SK-N-SH (cell line): ENCODE data around the gene CACNA1D. TPM values are rescaled to one million over a fixed set of nuclear protein-coding genes. Genes with fewer than 3 reads are reported as not detected.
A peak's percentile ranks its signal among the peaks of the same experiment; 100 is the strongest.

Experiments
- CTCF ChIA-PET: fragments of 300-600, 350-600 bp; formaldehyde crosslinking; extraction: SDS; loops from one replicate; lab custom pipeline; 2021; lab: Yijun Ruan, JAX
- POLR2A ChIA-PET: fragments of 350-600 bp; sonication (Branson Sonifier 250); formaldehyde crosslinking; extraction: SDS; loops from one replicate; lab custom pipeline; 2020; ENCODE audit warnings: antibody characterized with exemption, inconsistent platforms; lab: Yijun Ruan, JAX
- DNase-seq: peaks from one replicate; pipeline ENCODE4 v3.0.0; 2012
- H2AFZ ChIP-seq: fragments of 200-600 bp; sonication (generic); 2 replicates; pipeline ENCODE4 v1.8.1; 2016; ENCODE audit warnings: antibody characterized with exemption, mild to moderate bottlenecking, low read depth
- H3F3A ChIP-seq: fragments of 200-600 bp; sonication (generic); replicated peaks from 2 replicates; pipeline ENCODE3; 2016; ENCODE audit warnings: antibody characterized with exemption, mild to moderate bottlenecking; ENCODE audit not compliant: insufficient read depth
- H3K27ac ChIP-seq, 2 experiments: fragments of 200-500 bp in 1 of 2; fragments of 200-600 bp in 1 of 2; sonication (Bioruptor generic) in 1 of 2; sonication (generic), shearing (Covaris generic) in 1 of 2; 2 replicates each; pipeline versions ENCODE4 v1.5.1 to v1.6.1; 2014 to 2016; ENCODE audit warnings: low read depth in 2 of 2, inconsistent platforms in 1 of 2, low read length in 1 of 2, mild to moderate bottlenecking in 1 of 2, mixed read lengths in 1 of 2
- H3K27me3 ChIP-seq: fragments of 200-600 bp; sonication (generic), shearing (Covaris generic); 2 replicates; pipeline ENCODE4 v1.6.1; 2016; ENCODE audit warnings: mixed run types; ENCODE audit not compliant: insufficient read depth
- H3K36me3 ChIP-seq, 2 experiments: fragments of 200-500 bp in 1 of 2; fragments of 200-600 bp in 1 of 2; sonication (Bioruptor generic) in 1 of 2; sonication (generic) in 1 of 2; replicated peaks in 1 of 2; 2 replicates each; pipeline versions ENCODE3 to v1.5.1; 2014 to 2016; ENCODE audit warnings: low read length in 1 of 2, mild to moderate bottlenecking in 1 of 2; ENCODE audit not compliant: insufficient read depth in 2 of 2, control insufficient read depth in 1 of 2
- H3K4me1 ChIP-seq, 2 experiments: fragments of 200-500 bp in 1 of 2; fragments of 200-600 bp in 1 of 2; sonication (Bioruptor generic) in 1 of 2; sonication (generic), shearing (Covaris generic) in 1 of 2; 2 replicates each; pipeline versions ENCODE4 v1.5.1 to v1.6.1; 2014 to 2016; ENCODE audit warnings: low read depth in 1 of 2, low read length in 1 of 2, mixed run types in 1 of 2; ENCODE audit not compliant: insufficient read depth in 2 of 2, control insufficient read depth in 1 of 2
- H3K4me2 ChIP-seq: fragments of 200-600 bp; sonication (generic), shearing (Covaris generic); 2 replicates; pipeline ENCODE4 v1.6.1; 2017; ENCODE audit warnings: mixed run types
- H3K4me3 ChIP-seq, 2 experiments: fragments of 200-500 bp in 1 of 2; fragments of 200-600 bp in 1 of 2; sonication (Bioruptor generic) in 1 of 2; sonication (generic), shearing (Covaris generic) in 1 of 2; 2 replicates each; pipeline versions ENCODE4 v1.5.1 to v1.8.1; 2014 to 2016; ENCODE audit warnings: low read depth in 2 of 2, inconsistent platforms in 1 of 2, low read length in 1 of 2, mild to moderate bottlenecking in 1 of 2, mixed read lengths in 1 of 2, moderate library complexity in 1 of 2
- H3K79me2 ChIP-seq: fragments of 200-600 bp; sonication (generic); 2 replicates; pipeline ENCODE4 v1.8.1; 2017; ENCODE audit warnings: mild to moderate bottlenecking; ENCODE audit not compliant: insufficient read depth
- H3K9ac ChIP-seq: fragments of 200-600 bp; sonication (generic); 2 replicates; pipeline ENCODE4 v1.6.1; 2017; ENCODE audit warnings: mixed run types
- H3K9me2 ChIP-seq: fragments of 200-600 bp; sonication (generic); 2 replicates; pipeline ENCODE4 v1.6.1; 2017; ENCODE audit warnings: mixed run types
- H3K9me3 ChIP-seq: fragments of 200-600 bp; sonication (generic); 2 replicates; pipeline ENCODE4 v1.6.1; 2017; ENCODE audit warnings: mixed run types, mild to moderate bottlenecking, moderate library complexity
- H4K20me1 ChIP-seq: fragments of 200-600 bp; sonication (generic); 2 replicates; pipeline ENCODE4 v1.6.1; 2017; ENCODE audit warnings: mild to moderate bottlenecking, mixed run types; ENCODE audit not compliant: insufficient read depth
- ELF1 ChIP-seq: IDR thresholded peaks from 2 replicates; pipeline ENCODE4 v1.4.0; 2012
- EZH2phosphoT487 ChIP-seq: fragments of 200-600 bp; sonication (generic); IDR thresholded peaks from 2 replicates; pipeline ENCODE4 v1.6.1; 2017; ENCODE audit warnings: low read depth, mixed run types, mild to moderate bottlenecking, antibody characterized with exemption, moderate library complexity, borderline replicate concordance
- FOXJ3 ChIP-seq: sonication (generic); formaldehyde crosslinking; IDR thresholded peaks from 2 replicates; pipeline ENCODE4 v1.5.1; 2020; ENCODE audit warnings: mild to moderate bottlenecking, missing genetic modification reagents
- FOXM1 ChIP-seq: IDR thresholded peaks from 2 replicates; pipeline ENCODE4 v1.4.0; 2012; ENCODE audit warnings: low read depth, mild to moderate bottlenecking
- MXI1 ChIP-seq: IDR thresholded peaks from 2 replicates; pipeline ENCODE4 v1.6.1; 2012; ENCODE audit warnings: mild to moderate bottlenecking, low read depth, low read length, improper control_type of control experiment
- RAD21 ChIP-seq: IDR thresholded peaks from 2 replicates; pipeline ENCODE4 v1.6.1; 2012; ENCODE audit warnings: mild to moderate bottlenecking, low read length
- SIN3A ChIP-seq: IDR thresholded peaks from 2 replicates; pipeline ENCODE4 v1.6.1; 2012; ENCODE audit warnings: low read depth, mild to moderate bottlenecking, low read length, moderate library complexity, borderline replicate concordance
- TEAD4 ChIP-seq: IDR thresholded peaks from 2 replicates; pipeline ENCODE4 v1.4.0; 2012; ENCODE audit warnings: mild to moderate bottlenecking, borderline replicate concordance; ENCODE audit not compliant: insufficient read depth
- USF2 ChIP-seq: fragments of 150-350 bp; IDR thresholded peaks from 2 replicates; pipeline ENCODE4 v1.6.1; 2017; ENCODE audit warnings: antibody characterized with exemption, low read length, low read depth, borderline replicate concordance
- YY1 ChIP-seq: IDR thresholded peaks from 2 replicates; pipeline ENCODE4 v1.4.0; 2012; ENCODE audit warnings: low read depth, mild to moderate bottlenecking
- ZBTB33 ChIP-seq: IDR thresholded peaks from 2 replicates; pipeline ENCODE4 v1.4.0; 2012; ENCODE audit warnings: low read depth, borderline replicate concordance
- WGBS: methylation state at CpG from one replicate; pipeline ENCODE4 v1.1.6; 2017; ENCODE audit warnings: low lambda C conversion rate; 5-methylcytosine and 5-hydroxymethylcytosine counted together
- polyA plus RNA-seq, 3 experiments: library from polyadenylated mRNA; depleted of rRNA; stranded (reverse); fragments of >200 nt; gene quantifications; 2 replicates each; pipeline ENCODE4 v1.2.3, GENCODE V29; 2012
- TF ChIP-seq, protein P1 (sequence below): fragments of 200-600 bp; sonication (generic); IDR thresholded peaks from 2 replicates; pipeline ENCODE4 v1.6.1; 2017; ENCODE audit warnings: antibody characterized with exemption, mild to moderate bottlenecking, moderate library complexity

Gene CACNA1D
- polyA plus RNA-seq, 1 of the 3 experiments (the other 2 are of a cell fraction) = 0.12 TPM

- no peaks in the 10 kb centered on the region for H3F3A ChIP-seq
- ChIA-PET CTCF (interaction anchor here (0.9 to 1.5 kb wide), 2 partner anchors 17 to 94 kb away, joined by 3 to 6 read pairs; no protein-coding TSS in a partner anchor), POLR2A (no interaction called here)
- no peak overlapping the region for H2AFZ ChIP-seq
- no peak overlapping the region for H3K9ac ChIP-seq
- DNase-seq = no peak
- H3K27me3 ChIP-seq = no peaks in the 10 kb centered on the region
- H3K4me3 ChIP-seq = no peak overlapping the region
- H3K4me2 ChIP-seq = no peak overlapping the region
- H3K79me2 ChIP-seq = no peaks in the 10 kb centered on the region
- TF ChIP-seq ZBTB33 (no peak), USF2 (no peak), FOXJ3 (CRISPR knock-in tag) (no peak), MXI1 (no peak), SIN3A (no peak), EZH2phosphoT487 (no peak), FOXM1 (no peak), ELF1 (no peak), TEAD4 (no peak), YY1 (no peak), RAD21 (no peak)
- TF ChIP-seq, protein P1, sequence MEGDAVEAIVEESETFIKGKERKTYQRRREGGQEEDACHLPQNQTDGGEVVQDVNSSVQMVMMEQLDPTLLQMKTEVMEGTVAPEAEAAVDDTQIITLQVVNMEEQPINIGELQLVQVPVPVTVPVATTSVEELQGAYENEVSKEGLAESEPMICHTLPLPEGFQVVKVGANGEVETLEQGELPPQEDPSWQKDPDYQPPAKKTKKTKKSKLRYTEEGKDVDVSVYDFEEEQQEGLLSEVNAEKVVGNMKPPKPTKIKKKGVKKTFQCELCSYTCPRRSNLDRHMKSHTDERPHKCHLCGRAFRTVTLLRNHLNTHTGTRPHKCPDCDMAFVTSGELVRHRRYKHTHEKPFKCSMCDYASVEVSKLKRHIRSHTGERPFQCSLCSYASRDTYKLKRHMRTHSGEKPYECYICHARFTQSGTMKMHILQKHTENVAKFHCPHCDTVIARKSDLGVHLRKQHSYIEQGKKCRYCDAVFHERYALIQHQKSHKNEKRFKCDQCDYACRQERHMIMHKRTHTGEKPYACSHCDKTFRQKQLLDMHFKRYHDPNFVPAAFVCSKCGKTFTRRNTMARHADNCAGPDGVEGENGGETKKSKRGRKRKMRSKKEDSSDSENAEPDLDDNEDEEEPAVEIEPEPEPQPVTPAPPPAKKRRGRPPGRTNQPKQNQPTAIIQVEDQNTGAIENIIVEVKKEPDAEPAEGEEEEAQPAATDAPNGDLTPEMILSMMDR = no peak
- 43% methylated on average over 10 of the region's 10 CpGs for WGBS
- H3K9me3 ChIP-seq = no peaks in the 10 kb centered on the region
- H3K36me3 ChIP-seq = no peaks in the 10 kb centered on the region
- peak overlapping the region in 1 of 2 experiments; percentile 39; a peak in 1 of 4 replicates for H3K27ac ChIP-seq
- no peaks in the 10 kb centered on the region for H3K9me2 ChIP-seq
- no peaks in the 10 kb centered on the region for H4K20me1 ChIP-seq
- peaks cover 0 to 14% of the 10 kb centered on the region in 2 experiments; a peak in 1 of 4 replicates for H3K4me1 ChIP-seq
These were observed 134.4 kb downstream of the CACNA1D start for GRCh38 chr3:53628536-53629401.
